Neutrophil (primary cell): Measurements from ENCODE around the gene TLR3.

Experiments
- H3K27ac ChIP-seq: fragments of 200-600 bp; sonication (generic); 2 replicates; pipeline ENCODE4 v1.5.1; 2016; ENCODE audit warnings: mild to moderate bottlenecking, moderate library complexity
- H3K27me3 ChIP-seq: fragments of 200-600 bp; sonication (generic); 2 replicates; pipeline ENCODE4 v1.6.0; 2016; ENCODE audit warnings: mild to moderate bottlenecking
- H3K36me3 ChIP-seq: fragments of 200-600 bp; sonication (generic); 2 replicates; pipeline ENCODE4 v1.5.1; 2017
- H3K4me1 ChIP-seq, 2 experiments: fragments of 200-600 bp in 1 of 2; sonication (generic) in 1 of 2; 1 replicate in 1 of 2; 2 replicates in 1 of 2; pipeline versions ENCODE4 v1.5.1 to v1.6.1; 2013 to 2016; ENCODE audit warnings: low read depth in 1 of 2, low read length in 1 of 2, mild to moderate bottlenecking in 1 of 2, moderate library complexity in 1 of 2; ENCODE audit not compliant: control insufficient read depth in 1 of 2, insufficient read depth in 1 of 2
- H3K4me3 ChIP-seq, 2 experiments: fragments of 200-600 bp in 1 of 2; sonication (generic) in 1 of 2; 1 replicate in 1 of 2; 2 replicates in 1 of 2; pipeline ENCODE4 v1.5.1; 2013 to 2016; ENCODE audit warnings: low read depth in 1 of 2, low read length in 1 of 2, mild to moderate bottlenecking in 1 of 2, moderate library complexity in 1 of 2
- H3K9me3 ChIP-seq: fragments of 200-600 bp; sonication (generic); 2 replicates; pipeline ENCODE4 v1.5.1; 2016
- CTCF ChIP-seq: fragments of 200-600 bp; sonication (generic); IDR thresholded peaks from 2 replicates; pipeline ENCODE4 v1.5.1; 2016; ENCODE audit warnings: antibody characterized with exemption

The TLR3 gene

DNA sequence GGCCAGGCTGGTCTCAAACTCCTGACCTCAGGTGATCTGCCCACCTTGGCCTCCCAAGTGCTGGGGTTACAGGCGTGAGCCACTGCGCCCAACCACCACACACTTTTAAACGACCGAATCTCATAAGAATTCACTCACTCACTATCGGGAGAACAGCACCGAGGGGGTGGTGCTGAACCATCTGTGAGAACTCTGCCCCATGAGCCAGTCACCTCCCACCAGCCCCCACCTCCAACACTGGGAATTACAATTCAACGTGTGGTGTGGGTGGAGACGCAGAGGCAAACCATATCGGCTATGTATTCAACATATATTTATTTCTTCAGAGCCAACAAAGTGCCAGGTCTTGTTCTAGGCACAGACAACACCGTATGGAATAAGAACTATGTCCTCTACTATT, 3.6 kb downstream of the TLR3 start:
- no peaks in the 10 kb centered on the region for H3K9me3 ChIP-seq
- peaks cover 7% of the 10 kb centered on the region for H3K27me3 ChIP-seq
- no peaks in the 10 kb centered on the region for H3K36me3 ChIP-seq
- H3K27ac ChIP-seq, result no peak overlapping the region
- H3K4me3 ChIP-seq, result no peak overlapping the region
- H3K4me1 ChIP-seq, result peaks cover 7 to 16% of the 10 kb centered on the region in 2 experiments
- TF ChIP-seq CTCF, result no peak

DNA sequence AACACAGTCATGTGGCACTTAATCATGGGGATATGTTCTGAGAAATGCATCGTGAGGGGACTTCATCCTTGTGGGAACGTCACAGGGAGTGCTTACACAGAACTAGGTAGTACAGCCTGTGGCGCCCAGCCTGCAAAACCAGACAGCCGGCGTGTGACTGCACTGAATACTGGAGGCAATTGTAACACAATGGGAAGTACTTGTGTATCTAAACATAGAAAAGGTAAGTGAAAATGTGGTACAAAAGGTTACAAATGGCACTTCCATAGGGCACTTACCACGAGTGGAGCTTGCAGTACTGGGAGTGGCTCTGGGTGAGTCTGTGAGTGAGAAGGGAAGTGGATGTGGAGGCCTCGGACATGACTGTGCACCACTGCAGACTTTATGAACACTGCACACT, 5.2 kb downstream of the TLR3 start:
- Histone ChIP-seq H3K27ac (no peak overlapping the region), H3K36me3 (no peaks in the 10 kb centered on the region), H3K4me3 (no peak overlapping the region), H3K9me3 (no peaks in the 10 kb centered on the region), H3K27me3 (no peaks in the 10 kb centered on the region), H3K4me1 (peaks cover 0 to 5% of the 10 kb centered on the region in 2 experiments)
- TF ChIP-seq CTCF, result no peak

DNA sequence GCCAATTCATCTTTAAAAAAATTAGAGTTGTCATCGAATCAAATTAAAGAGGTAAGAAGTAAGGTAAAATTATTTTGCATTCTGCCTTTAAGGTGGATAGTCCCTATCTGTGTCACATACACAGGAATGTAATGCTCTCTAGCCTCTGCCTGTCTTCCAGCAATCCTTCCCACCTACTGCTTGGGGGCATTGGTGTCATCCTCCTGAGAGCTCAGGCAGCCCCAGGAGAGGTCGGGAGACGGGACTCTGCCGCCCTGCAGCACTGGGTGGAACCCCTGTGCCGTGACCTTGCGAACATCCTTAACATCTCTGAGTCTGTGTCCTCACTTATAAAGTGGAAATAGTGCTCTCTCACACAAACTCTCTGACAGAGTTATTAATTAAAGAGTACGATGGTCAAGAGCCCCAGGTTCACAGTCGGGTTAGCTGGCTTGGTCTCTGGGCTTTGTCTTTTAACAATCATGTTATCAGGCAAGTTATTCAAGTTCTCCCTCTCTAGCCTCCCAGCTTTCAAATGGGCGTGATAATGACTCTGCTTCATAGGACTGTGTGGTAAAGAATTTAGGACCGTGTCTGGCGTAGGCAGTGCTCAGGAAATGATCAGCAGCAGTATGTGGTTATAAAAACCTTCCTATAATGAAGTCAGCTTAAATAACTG, 10.2 kb downstream of the TLR3 start:
- H3K4me1 ChIP-seq, result no peaks in the 10 kb centered on the region
- no peaks in the 10 kb centered on the region for H3K36me3 ChIP-seq
- no peak for TF ChIP-seq CTCF
- no peaks in the 10 kb centered on the region for H3K27me3 ChIP-seq
- H3K27ac ChIP-seq, result no peak overlapping the region
- H3K9me3 ChIP-seq, result no peaks in the 10 kb centered on the region
- H3K4me3 ChIP-seq, result no peak overlapping the region

- no peak for TF ChIP-seq CTCF
Observed at GRCh38 chr4:186079694-186080093, 10.7 kb downstream of the TLR3 start.

DNA sequence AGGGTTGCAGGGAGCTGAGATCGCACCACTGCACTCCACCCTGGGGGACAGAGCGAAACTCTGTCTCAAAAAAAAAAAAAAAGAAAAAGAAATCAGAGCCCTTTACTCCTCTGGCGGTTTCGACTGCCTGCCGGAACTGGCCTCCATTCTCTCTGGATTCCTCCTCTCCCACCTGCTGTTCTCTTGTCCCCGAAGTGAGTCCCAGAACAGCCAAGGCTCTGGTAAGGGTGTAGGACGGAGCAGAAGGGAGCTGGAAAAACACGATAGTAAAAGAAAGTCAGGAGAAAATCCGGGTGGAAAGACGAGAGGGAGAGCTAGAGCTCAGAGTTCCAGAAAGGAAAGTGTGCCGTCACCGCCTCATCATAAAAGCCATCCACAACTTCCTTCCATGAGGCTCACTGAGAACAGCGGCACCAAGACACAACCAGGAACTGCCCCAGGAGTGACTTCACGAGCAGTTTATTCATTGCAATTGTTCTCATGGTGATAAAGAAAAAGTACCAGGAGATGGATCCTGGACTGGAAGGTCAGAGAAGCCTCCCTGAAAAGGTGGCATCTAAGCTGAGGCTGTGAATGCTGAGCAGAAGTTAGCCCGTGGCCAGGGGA, 12.3 kb downstream of the TLR3 start:
- no peaks in the 10 kb centered on the region for H3K4me1 ChIP-seq
- H3K36me3 ChIP-seq, result no peaks in the 10 kb centered on the region
- no peak overlapping the region for H3K27ac ChIP-seq
- TF ChIP-seq CTCF, result no peak
- H3K4me3 ChIP-seq, result no peak overlapping the region
- H3K27me3 ChIP-seq, result no peaks in the 10 kb centered on the region
- no peaks in the 10 kb centered on the region for H3K9me3 ChIP-seq

More at GRCh38 chr4:186079694-186080093, 10.7 kb downstream of the TLR3 start:
- Histone ChIP-seq H3K9me3 (no peaks in the 10 kb centered on the region), H3K36me3 (no peaks in the 10 kb centered on the region), H3K4me3 (no peak overlapping the region), H3K27ac (no peak overlapping the region), H3K27me3 (no peaks in the 10 kb centered on the region), H3K4me1 (no peaks in the 10 kb centered on the region)
